ENCODE measurements around the gene ATP10A. TPM values are rescaled to one million over a fixed set of nuclear protein-coding genes. Genes with fewer than 3 reads are reported as not detected.

Gene ATP10A
- total and polyA plus RNA-seq, 5 donors from 2014 or later, result 2.8 to 16.1 (median 5.5) TPM

GRCh38 chr15:25733036-25733855, 129.9 kb downstream of the ATP10A start:
- Mint-ChIP-seq H3K4me1 (peaks cover 0 to 3% (median 0%) of the 10 kb centered on the region in 4 donors), H3K27ac (peak overlapping the region in 1 of 3 donors; percentile 25), H3K9me3 (no peaks in the 10 kb centered on the region), H3K4me3 (no peak overlapping the region), H3K36me3 (peaks cover 4% of the 10 kb centered on the region), H3K27me3 (no peaks in the 10 kb centered on the region)
- Histone ChIP-seq H3K4me3 (ENCODE audit: low read depth, low read length) (no peak overlapping the region), H3K4me1 (ENCODE audit: control insufficient read depth, insufficient read depth, low read length, poor library complexity, severe bottlenecking) (no peaks in the 10 kb centered on the region), H3K27me3 (ENCODE audit: control insufficient read depth, insufficient read depth, low read length) (no peaks in the 10 kb centered on the region), H3K36me3 (ENCODE audit: control insufficient read depth, insufficient read depth, low read length) (peaks cover 2% of the 10 kb centered on the region), H3K9me3 (ENCODE audit: control insufficient read depth in 2 of 2, low read length in 2 of 2) (no peaks in the 10 kb centered on the region), H3K27ac (ENCODE audit: insufficient read depth, low read length, poor library complexity, severe bottlenecking) (no peak overlapping the region)
- DNase-seq (no peak), ATAC-seq (ENCODE audit: low read depth in 2 of 2) (no peak)

DNA sequence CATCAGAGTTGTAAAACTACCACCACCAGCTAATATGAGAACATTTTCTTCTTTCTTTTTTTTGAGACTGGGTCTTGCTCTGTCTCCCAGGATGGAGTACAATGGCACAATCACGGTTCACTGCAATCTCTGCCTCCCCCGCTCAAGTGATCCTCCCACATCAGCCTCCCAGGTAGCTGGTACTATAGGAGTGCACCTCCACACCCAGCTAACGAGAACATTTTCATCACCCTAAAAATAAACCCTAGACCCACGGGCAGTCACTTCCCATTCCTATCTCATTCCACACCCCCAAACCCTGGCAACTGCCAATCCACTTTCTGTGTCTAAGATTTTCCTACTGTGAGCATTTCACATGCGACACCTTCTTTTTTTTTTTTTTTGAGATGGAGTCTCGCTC, 130.9 kb downstream of the ATP10A start:
- no peak overlapping the region for H3K4me3 ChIP-seq (ENCODE audit: low read depth, low read length)

DNA sequence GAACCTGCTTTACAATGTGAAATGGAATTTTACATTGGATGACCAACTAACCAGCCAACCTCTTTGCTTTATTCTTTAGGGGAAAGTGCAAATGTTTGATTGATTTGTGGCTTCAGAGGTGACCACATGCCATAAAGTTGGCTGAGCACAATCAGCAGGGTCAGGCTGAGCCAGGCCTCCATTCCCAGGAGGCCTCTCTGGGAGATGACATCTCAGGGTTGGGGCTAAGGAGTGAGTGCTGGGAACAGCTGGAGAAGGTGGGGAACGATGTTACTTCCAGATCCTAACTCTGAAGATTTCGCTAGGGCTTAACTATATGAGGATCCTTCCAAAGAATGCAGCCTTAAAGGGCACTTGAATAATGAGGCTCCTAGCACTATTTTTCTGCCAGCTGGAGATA, 131.7 kb downstream of the ATP10A start:
- H3K9me3 Mint-ChIP-seq, result no peaks in the 10 kb centered on the region
- ATAC-seq (ENCODE audit: low read depth in 2 of 2) (no peak), DNase-seq (no peak)
- H3K27me3 Mint-ChIP-seq, result no peaks in the 10 kb centered on the region
- H3K4me1 Mint-ChIP-seq, result peaks cover 0 to 3% (median 0%) of the 10 kb centered on the region in 4 donors
- Histone ChIP-seq H3K4me1 (ENCODE audit: control insufficient read depth, insufficient read depth, low read length, poor library complexity, severe bottlenecking) (no peaks in the 10 kb centered on the region), H3K36me3 (ENCODE audit: control insufficient read depth, insufficient read depth, low read length) (peaks cover 2% of the 10 kb centered on the region), H3K27me3 (ENCODE audit: control insufficient read depth, insufficient read depth, low read length) (no peaks in the 10 kb centered on the region), H3K4me3 (ENCODE audit: low read depth, low read length) (no peak overlapping the region), H3K9me3 (ENCODE audit: control insufficient read depth in 2 of 2, low read length in 2 of 2) (no peaks in the 10 kb centered on the region), H3K27ac (ENCODE audit: insufficient read depth, low read length, poor library complexity, severe bottlenecking) (no peak overlapping the region)
- H3K4me3 Mint-ChIP-seq, result no peak overlapping the region
- H3K27ac Mint-ChIP-seq, result peak overlapping the region in 1 of 3 donors; percentile 16
- H3K36me3 Mint-ChIP-seq, result peaks cover 4% of the 10 kb centered on the region

More for the DNA sequence above, 130.9 kb downstream of the ATP10A start:
- H3K36me3 Mint-ChIP-seq, result peaks cover 4% of the 10 kb centered on the region
- Histone ChIP-seq H3K27ac (ENCODE audit: insufficient read depth, low read length, poor library complexity, severe bottlenecking) (no peak overlapping the region), H3K4me1 (ENCODE audit: control insufficient read depth, insufficient read depth, low read length, poor library complexity, severe bottlenecking) (no peaks in the 10 kb centered on the region), H3K27me3 (ENCODE audit: control insufficient read depth, insufficient read depth, low read length) (no peaks in the 10 kb centered on the region), H3K36me3 (ENCODE audit: control insufficient read depth, insufficient read depth, low read length) (peaks cover 2% of the 10 kb centered on the region), H3K9me3 (ENCODE audit: control insufficient read depth in 2 of 2, low read length in 2 of 2) (no peaks in the 10 kb centered on the region)
- DNase-seq, result no peak
- H3K4me1 Mint-ChIP-seq, result peaks cover 0 to 3% (median 0%) of the 10 kb centered on the region in 4 donors
- no peaks in the 10 kb centered on the region for H3K9me3 Mint-ChIP-seq
- ATAC-seq (ENCODE audit: low read depth in 2 of 2), result no peak
- no peak overlapping the region for H3K4me3 Mint-ChIP-seq
- H3K27ac Mint-ChIP-seq, result peak overlapping the region in 1 of 3 donors; percentile 75
- H3K27me3 Mint-ChIP-seq, result no peaks in the 10 kb centered on the region

DNA sequence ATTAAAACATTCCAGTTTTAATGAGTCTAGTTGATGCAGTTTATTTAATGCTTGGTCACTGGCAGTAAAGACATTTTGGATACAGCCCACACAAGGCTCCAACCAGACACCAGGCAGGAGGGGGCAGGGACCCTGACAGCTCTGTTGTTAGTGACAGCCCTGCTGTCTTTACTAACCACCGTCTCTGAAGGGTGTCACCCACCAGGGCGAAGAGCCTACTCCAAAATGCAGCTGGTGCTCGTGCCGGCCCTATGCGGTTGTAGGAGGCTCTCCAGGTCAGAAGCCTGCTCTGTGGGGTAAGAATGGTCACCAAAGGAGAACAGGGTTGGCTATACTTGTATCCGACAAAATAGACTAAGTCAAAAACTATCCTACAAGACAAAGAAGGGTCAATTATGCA, 132.2 kb downstream of the ATP10A start:
- Histone ChIP-seq H3K36me3 (ENCODE audit: control insufficient read depth, insufficient read depth, low read length) (peaks cover 2% of the 10 kb centered on the region), H3K27me3 (ENCODE audit: control insufficient read depth, insufficient read depth, low read length) (no peaks in the 10 kb centered on the region), H3K4me3 (ENCODE audit: low read depth, low read length) (no peak overlapping the region), H3K27ac (ENCODE audit: insufficient read depth, low read length, poor library complexity, severe bottlenecking) (no peak overlapping the region), H3K9me3 (ENCODE audit: control insufficient read depth in 2 of 2, low read length in 2 of 2) (no peaks in the 10 kb centered on the region), H3K4me1 (ENCODE audit: control insufficient read depth, insufficient read depth, low read length, poor library complexity, severe bottlenecking) (no peaks in the 10 kb centered on the region)
- ATAC-seq (ENCODE audit: low read depth in 2 of 2), result no peak
- no peak overlapping the region for H3K4me3 Mint-ChIP-seq
- peaks cover 0 to 3% (median 0%) of the 10 kb centered on the region in 4 donors for H3K4me1 Mint-ChIP-seq
- no peak overlapping the region for H3K27ac Mint-ChIP-seq
- peaks cover 4% of the 10 kb centered on the region for H3K36me3 Mint-ChIP-seq
- no peaks in the 10 kb centered on the region for H3K27me3 Mint-ChIP-seq
- no peaks in the 10 kb centered on the region for H3K9me3 Mint-ChIP-seq
- no peak for DNase-seq

GRCh38 chr15:25728816-25729215, 134.3 kb downstream of the ATP10A start:
- H3K27me3 Mint-ChIP-seq, result no peaks in the 10 kb centered on the region

DNA sequence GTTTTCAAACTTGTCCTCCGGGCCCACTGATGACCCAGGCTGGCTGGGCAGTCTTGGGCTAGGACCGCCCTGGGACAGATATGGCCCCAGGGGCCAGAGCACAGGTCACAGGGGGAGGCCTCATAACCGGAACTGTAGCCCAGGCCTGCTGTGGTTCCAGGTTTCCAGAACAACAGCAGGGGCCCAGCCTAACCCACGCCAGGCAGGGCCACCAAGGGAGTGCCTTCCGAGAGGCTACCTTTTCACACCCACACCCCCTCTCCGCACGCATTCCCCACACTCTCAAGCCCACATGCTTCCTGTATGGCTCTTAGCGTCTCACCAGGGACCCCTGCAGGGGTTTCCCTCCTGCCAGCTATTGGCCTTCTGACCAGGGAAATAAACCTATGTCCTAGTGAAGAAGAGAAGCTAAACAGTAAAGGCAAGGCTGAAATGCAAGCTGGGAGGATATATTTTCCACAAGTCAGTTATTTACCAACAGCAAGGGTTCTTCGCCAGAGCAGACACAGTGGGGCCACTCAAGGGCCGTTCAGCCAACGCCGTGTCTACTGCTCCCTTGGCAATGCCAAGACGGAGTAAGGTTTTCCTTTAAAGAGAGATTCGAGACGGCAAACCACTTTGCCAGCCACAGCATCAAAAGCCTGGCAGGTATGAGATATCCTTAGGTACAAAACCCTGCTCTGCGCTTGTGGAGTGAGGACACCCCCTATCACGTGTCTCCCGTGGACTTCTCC, 135.1 kb downstream of the ATP10A start:
- no peaks in the 10 kb centered on the region for H3K9me3 Mint-ChIP-seq
- no peaks in the 10 kb centered on the region for H3K36me3 ChIP-seq (ENCODE audit: control insufficient read depth, insufficient read depth, low read length)
- H3K27ac ChIP-seq (ENCODE audit: insufficient read depth, low read length, poor library complexity, severe bottlenecking), result no peak overlapping the region
- peaks cover 0 to 3% (median 0%) of the 10 kb centered on the region in 4 donors for H3K4me1 Mint-ChIP-seq
- DNase-seq (no peak), ATAC-seq (ENCODE audit: low read depth in 2 of 2) (no peak)
- H3K36me3 Mint-ChIP-seq, result peaks cover 3% of the 10 kb centered on the region
- H3K9me3 ChIP-seq (ENCODE audit: control insufficient read depth in 2 of 2, low read length in 2 of 2), result no peaks in the 10 kb centered on the region
- no peaks in the 10 kb centered on the region for H3K4me1 ChIP-seq (ENCODE audit: control insufficient read depth, insufficient read depth, low read length, poor library complexity, severe bottlenecking)
- H3K27ac Mint-ChIP-seq, result no peak overlapping the region
- H3K27me3 ChIP-seq (ENCODE audit: control insufficient read depth, insufficient read depth, low read length), result no peaks in the 10 kb centered on the region
- H3K27me3 Mint-ChIP-seq, result no peaks in the 10 kb centered on the region
- no peak overlapping the region for H3K4me3 Mint-ChIP-seq
- H3K4me3 ChIP-seq (ENCODE audit: low read depth, low read length), result no peak overlapping the region

More at GRCh38 chr15:25728816-25729215, 134.3 kb downstream of the ATP10A start:
- no peak overlapping the region for H3K27ac ChIP-seq (ENCODE audit: insufficient read depth, low read length, poor library complexity, severe bottlenecking)
- H3K4me1 ChIP-seq (ENCODE audit: control insufficient read depth, insufficient read depth, low read length, poor library complexity, severe bottlenecking), result no peaks in the 10 kb centered on the region
- peaks cover 3% of the 10 kb centered on the region for H3K36me3 Mint-ChIP-seq
- peaks cover 0 to 3% (median 0%) of the 10 kb centered on the region in 4 donors for H3K4me1 Mint-ChIP-seq
- H3K27ac Mint-ChIP-seq, result no peak overlapping the region
- ATAC-seq (ENCODE audit: low read depth in 2 of 2) (no peak), DNase-seq (no peak)
- no peak overlapping the region for H3K4me3 ChIP-seq (ENCODE audit: low read depth, low read length)
- no peak overlapping the region for H3K4me3 Mint-ChIP-seq
- no peaks in the 10 kb centered on the region for H3K9me3 Mint-ChIP-seq
- no peaks in the 10 kb centered on the region for H3K9me3 ChIP-seq (ENCODE audit: control insufficient read depth in 2 of 2, low read length in 2 of 2)
- no peaks in the 10 kb centered on the region for H3K36me3 ChIP-seq (ENCODE audit: control insufficient read depth, insufficient read depth, low read length)
- H3K27me3 ChIP-seq (ENCODE audit: control insufficient read depth, insufficient read depth, low read length), result no peaks in the 10 kb centered on the region

GRCh38 chr15:25727116-25727515, 136.0 kb downstream of the ATP10A start:
- no peak for DNase-seq
- H3K4me3 ChIP-seq (ENCODE audit: low read depth, low read length), result no peak overlapping the region
- no peaks in the 10 kb centered on the region for H3K36me3 ChIP-seq (ENCODE audit: control insufficient read depth, insufficient read depth, low read length)
- H3K27me3 ChIP-seq (ENCODE audit: control insufficient read depth, insufficient read depth, low read length), result no peaks in the 10 kb centered on the region
- H3K9me3 ChIP-seq (ENCODE audit: control insufficient read depth in 2 of 2, low read length in 2 of 2), result no peaks in the 10 kb centered on the region
- H3K27ac ChIP-seq (ENCODE audit: insufficient read depth, low read length, poor library complexity, severe bottlenecking), result no peak overlapping the region
- no peaks in the 10 kb centered on the region for H3K27me3 Mint-ChIP-seq
- no peaks in the 10 kb centered on the region for H3K9me3 Mint-ChIP-seq
- no peaks in the 10 kb centered on the region for H3K4me1 ChIP-seq (ENCODE audit: control insufficient read depth, insufficient read depth, low read length, poor library complexity, severe bottlenecking)
- H3K4me1 Mint-ChIP-seq, result peaks cover 0 to 1% (median 0%) of the 10 kb centered on the region in 4 donors
- ATAC-seq (ENCODE audit: low read depth in 2 of 2), result no peak
- peaks cover 9% of the 10 kb centered on the region for H3K36me3 Mint-ChIP-seq
- no peak overlapping the region for H3K27ac Mint-ChIP-seq
- H3K4me3 Mint-ChIP-seq, result no peak overlapping the region
